Activated CD8-positive, alpha-beta memory T cell treated with anti-CD3 and anti-CD28 coated beads for 4 hours (primary cell): Measurements from ENCODE around the gene KIF16B.
"Not testable (repeated sequence)": the region's sequence is repeated elsewhere in the genome, so short reads cannot be mapped to it uniquely, and the experiment has no call there.

Experiments used
- DNase-seq, 2 donors: peaks; one replicate each; pipeline ENCODE4 v3.0.0-alpha.2; 2020; ENCODE audit warnings: low read depth in 2 of 2

The KIF16B gene

DNA sequence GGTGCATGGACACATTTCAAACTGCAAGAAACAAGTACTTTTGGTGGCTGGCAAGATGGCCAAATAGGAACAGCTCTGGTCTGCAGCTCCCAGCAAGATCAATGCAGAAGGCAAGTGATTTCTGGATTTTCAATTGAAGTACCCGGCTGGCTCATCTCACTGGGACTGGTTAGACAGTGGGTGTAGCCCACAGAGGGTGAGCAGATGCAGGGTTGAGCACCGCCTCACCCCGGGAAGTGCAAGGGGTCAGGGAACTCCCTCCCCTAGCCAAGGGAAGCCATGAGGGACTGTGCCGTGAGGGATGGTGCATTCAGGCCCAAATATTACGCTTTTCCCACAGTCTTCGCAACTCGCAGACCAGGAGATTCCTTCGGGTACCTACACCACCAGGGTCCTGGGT lies 53.6 kb downstream of the KIF16B start:
- DNase-seq, result not testable (repeated sequence)

DNA sequence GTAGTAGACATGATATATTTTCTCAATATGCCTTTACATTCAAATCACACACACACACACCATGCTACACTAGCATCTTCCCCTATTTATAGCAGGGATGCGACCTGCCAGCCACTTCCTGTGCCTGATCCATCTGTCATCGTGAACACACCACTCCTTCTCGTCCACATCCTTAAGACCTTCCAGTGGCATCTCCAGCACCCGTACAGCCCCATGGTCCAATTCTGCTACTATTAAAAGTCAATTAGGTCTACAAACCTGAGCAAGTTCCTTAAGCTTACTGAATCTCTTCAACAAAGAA lies 54.5 kb downstream of the KIF16B start:
- DNase-seq, result no peak

- DNase-seq, result no peak
Observed at GRCh38 chr20:16517946-16518783, 55.1 kb downstream of the KIF16B start.

- DNase-seq, result no peak
Observed at GRCh38 chr20:16516794-16517193, 56.5 kb downstream of the KIF16B start.

DNA sequence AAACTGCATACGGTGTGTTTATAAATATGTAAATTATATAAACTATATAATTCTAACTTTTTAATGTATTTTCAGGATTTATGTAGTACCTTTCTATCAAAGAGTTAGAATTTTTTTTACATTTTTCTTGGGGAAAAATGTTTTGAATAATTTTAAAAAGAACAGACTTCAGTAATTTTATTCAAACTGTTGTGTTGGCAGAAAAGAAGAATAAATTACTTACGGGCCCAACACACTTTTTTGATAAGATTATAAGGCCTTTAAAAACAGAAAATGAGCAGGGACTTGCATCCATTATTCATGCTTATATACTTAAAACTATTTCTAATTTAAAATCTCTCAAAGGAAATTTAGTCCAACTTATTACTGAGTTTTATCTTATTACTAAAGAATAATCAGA lies 58.2 kb downstream of the KIF16B start:
- no peak for DNase-seq

DNA sequence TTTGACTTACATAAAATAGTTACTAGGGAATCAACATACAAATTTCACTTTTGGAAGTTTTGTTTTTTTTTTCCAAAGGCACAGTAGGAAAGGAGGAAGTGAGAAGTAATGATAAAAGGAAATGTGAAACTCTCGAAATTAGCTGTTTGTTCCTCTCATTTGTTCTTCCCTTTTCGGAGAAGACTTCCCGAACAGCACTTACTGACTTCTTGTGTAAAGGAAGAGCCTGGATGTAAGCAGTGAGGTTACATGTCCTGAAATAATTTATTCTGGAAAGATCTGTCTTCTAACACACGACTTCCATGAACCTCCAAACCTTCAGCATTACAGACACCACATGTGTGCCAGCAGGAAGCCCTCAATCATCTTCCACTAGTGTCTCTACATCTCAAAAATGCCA lies 59.1 kb downstream of the KIF16B start:
- DNase-seq, result no peak

GRCh38 chr20:16505894-16506293 lies 67.4 kb downstream of the KIF16B start:
- DNase-seq, result no peak

DNA sequence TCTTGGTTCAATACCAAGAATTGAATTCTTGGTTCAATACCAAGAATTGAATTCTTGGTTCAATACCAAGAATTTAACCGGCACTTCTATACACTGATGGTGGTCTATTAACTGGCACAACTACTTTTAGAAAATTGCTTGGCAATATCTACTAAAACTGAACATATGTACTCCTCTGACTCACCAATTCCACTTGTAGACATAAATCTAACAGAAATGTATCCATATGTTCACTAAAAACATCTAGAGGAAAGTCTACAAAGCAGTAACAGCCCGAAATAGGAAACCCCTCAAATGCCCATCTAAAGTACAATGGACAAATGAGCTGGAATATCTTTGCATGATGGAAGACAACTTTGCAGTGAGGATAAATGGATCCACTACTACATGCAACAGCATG lies 71.9 kb downstream of the KIF16B start:
- no peak for DNase-seq

- no peak for DNase-seq
Observed at GRCh38 chr20:16500197-16500596, 73.1 kb downstream of the KIF16B start.

DNA sequence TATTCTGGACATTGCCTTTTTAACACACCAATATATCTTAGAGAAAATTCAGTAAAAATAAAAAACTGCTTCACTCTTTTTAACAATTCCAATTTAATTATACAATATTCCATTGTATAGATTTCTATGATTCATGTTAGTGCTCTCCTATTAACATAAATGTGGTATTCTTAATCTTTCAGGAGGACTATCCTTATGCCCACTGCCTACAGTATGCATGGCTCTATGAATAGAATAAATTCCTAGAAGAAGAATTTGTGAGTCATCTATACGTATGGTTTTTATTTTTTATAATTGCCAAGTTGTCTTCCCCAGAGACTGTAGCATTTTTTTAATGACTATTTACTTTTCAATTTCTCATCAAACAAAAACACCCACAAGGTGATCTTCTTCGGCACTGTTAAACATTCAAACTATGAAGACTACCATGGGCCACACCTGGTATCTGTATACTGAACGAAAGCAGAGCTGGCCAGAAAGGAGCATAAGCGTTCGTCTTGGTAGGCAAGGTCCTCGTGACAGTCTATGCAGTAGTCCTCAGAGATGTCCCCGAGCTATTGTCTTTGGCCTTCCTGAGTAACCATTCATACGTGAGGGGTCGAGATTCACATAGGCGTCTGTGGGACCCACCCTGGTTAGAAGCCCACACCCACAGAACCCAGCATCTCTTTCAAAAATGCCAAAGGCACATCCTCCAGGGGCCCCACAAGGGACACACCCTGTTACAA lies 74.6 kb downstream of the KIF16B start:
- no peak for DNase-seq

DNA sequence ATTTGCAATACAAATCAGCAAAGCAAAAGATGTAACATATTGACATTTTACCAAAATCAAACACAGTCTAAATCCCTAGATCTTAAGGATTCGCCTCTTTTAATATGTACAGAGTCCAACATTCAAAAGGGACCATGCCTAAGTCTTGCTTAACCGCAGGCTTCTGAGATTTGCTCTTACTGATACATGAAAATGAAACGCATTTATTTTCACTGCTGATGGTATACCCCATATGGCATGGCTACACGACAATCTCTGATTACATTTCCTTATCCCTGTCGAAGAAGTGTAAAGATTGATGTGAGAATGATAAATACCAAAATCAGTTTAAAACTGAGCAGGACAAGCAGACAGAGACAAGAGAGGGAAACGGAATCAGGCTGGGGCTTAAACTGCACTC lies 75.4 kb downstream of the KIF16B start:
- no peak for DNase-seq

- no peak for DNase-seq
Observed at GRCh38 chr20:16493486-16493885, 79.8 kb downstream of the KIF16B start.

DNA sequence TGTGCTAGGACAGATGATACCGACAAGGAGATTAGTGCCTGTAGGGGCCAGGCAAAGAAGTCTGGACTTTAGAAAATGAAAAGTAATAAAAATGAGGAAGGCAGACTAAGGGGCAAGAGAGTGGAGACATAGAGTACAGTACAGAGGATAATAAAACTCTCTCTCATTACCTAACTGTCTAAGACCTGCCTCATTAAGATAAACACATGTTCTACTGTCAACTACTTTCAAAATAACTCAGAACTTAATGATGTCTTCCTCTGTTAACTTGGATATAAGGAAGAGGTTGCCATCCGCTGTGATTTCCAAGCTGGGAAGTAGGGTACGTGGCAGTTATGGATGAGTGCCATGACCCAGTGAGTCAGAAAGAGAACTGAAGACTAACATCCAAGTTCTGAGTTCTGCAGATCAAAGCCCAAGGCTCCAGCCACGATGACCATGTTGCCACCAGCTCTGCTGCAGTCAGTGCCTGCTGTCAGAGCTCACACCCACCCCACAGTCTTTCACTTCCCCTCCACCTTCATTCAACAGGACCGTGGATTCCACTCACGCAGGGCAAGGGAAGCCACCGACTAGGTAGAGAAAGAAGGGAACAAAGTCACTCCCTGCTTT lies 81.8 kb downstream of the KIF16B start:
- DNase-seq, result no peak

- DNase-seq, result no peak
Observed at GRCh38 chr20:16490696-16491095, 82.6 kb downstream of the KIF16B start.

- no peak for DNase-seq
Observed at GRCh38 chr20:16488616-16489015, 84.6 kb downstream of the KIF16B start.

DNA sequence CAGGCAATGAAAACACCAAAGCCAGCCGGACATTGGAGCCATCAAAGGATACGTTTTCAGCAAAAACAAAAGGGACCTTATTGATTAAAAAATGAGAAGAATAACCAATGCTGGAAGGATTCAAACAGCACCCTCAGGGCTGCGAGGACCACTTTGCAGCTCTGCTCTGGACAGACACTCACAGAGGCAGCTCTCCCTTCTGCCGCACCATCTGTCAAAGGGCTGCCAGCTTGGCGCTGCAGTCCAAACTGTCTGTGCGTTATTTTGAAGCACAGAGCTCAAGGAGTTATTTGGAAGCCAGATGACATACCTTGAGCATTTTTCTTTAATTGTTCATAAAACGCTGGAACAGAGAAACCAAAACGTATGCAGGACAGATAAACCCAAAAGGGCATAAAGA lies 85.2 kb downstream of the KIF16B start:
- no peak for DNase-seq

DNA sequence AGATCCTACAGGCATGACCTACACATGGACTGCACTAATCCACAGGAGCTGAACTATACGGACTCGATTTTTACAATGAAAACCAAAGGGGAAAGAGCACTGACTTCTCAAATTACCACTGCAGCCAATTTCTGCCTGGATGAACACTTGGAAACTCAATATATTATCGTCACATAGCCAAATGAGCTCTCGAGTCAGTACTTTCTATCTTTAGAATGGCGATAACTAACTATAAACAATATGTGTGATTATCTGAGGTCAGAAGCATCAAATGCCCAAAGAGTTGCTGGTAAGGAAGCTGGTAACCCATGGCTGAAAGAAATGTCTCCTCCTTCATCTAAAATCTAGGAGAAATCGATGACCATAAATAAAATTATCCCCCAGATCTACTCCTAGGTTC lies 86.7 kb downstream of the KIF16B start:
- DNase-seq, result no peak

GRCh38 chr20:16485401-16485800 lies 87.8 kb downstream of the KIF16B start:
- no peak for DNase-seq

GRCh38 chr20:16483024-16483423 lies 90.2 kb downstream of the KIF16B start:
- no peak for DNase-seq

GRCh38 chr20:16481977-16482376 lies 91.3 kb downstream of the KIF16B start:
- DNase-seq, result no peak

DNA sequence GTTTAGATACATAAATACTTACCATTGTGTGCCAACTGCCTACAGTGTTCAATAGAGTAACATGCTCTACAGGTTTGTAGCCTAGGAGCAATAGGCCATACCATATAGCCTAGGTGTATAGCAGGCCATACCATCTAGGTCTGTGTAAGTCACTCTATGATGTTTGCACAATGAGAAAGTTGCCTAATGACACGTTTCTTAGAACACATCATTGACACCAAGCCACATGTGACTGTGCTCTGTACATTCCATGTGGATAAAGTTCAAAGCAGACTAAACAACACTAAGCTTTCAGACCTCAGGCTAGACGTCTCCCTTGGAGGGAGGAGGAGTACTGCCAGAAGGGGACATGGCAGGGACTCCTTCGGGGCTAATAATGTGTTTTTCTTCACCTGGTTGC lies 93.6 kb downstream of the KIF16B start:
- DNase-seq, result no peak

DNA sequence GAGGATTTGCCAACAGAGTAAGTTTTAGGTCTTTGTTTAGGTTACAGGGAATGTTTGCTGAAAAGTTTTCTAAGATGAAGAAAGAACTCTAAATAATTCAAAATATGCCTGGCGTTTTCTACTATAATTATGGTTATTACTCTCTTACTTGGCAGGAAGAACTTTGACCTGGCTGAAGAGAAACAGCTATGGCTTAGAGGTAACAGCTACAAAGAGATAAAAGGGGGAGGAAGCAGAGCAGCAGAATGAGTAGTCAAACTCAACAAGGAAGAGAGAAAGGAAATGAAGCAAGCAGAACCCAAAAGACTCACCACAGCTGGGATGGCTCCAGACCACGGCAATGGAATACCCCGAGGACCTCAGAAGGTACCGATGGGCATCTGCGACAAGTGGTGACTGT lies 95.6 kb downstream of the KIF16B start:
- no peak for DNase-seq

DNA sequence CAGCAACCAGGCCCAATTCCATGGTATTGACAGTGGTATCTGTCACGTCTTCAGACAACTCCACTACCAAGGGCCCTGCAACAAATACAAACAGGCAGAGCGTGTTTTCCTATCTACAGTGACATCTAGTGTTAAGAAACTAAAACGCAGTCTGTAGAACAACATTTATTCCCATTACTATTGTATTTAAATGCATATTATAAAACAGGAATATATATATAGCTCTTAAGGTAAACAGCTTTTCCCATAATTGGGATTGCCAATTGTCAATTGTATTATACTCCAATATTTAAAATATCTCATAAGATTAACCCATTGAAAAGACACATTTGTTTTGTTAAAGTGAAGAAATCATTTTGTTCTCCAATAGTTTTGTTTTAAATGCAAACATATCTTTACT lies 97.2 kb downstream of the KIF16B start:
- no peak for DNase-seq
